Endothelial cell of umbilical vein (primary cell): Measurements from ENCODE around the gene SETD3. TPM values are rescaled to one million over a fixed set of nuclear protein-coding genes. Genes with fewer than 3 reads are reported as not detected.

Experiments used
- BruUV-seq: library from RNA; stranded (reverse); fragments of 400-500 nt; replicated peaks from 2 replicates; lab custom pipeline; 2021; lab: Mats Ljungman, UMichigan
- CTCF ChIA-PET: fragments of 300-600, 350-600 bp; sonication (Branson Sonifier 250); formaldehyde crosslinking; loops from one replicate; lab custom pipeline; 2021; ENCODE audit warnings: antibody characterized with exemption, inconsistent platforms; lab: Charles Lee
- POLR2A ChIA-PET: fragments of 300-600, 350-600 bp; sonication (Branson Sonifier 250); formaldehyde crosslinking; loops from one replicate; lab custom pipeline; 2021; ENCODE audit warnings: antibody characterized with exemption, inconsistent platforms; lab: Charles Lee
- DNase-seq: peaks from one replicate; pipeline ENCODE4 v3.0.0-alpha.2; 2011; ENCODE audit warnings: low read depth, low spot score
- FAIRE-seq: peaks from 2 replicates; lab custom pipeline; 2011; peaks lifted over from hg19 to GRCh38; lab: Jason Lieb, UNC
- H2AFZ ChIP-seq: 2 replicates; pipeline ENCODE4 v1.6.0; 2012; ENCODE audit warnings: low read depth, low read length, control low read depth, inconsistent platforms
- H3K27ac ChIP-seq: 2 replicates; pipeline ENCODE4 v1.5.1; 2011; ENCODE audit warnings: low read depth, mild to moderate bottlenecking, control low read depth, low read length, moderate library complexity; ENCODE audit not compliant: insufficient read depth
- H3K27me3 ChIP-seq, 2 experiments: 2 replicates each; pipeline versions ENCODE4 v1.6.0 to v1.6.1; 2011; ENCODE audit warnings: low read length in 2 of 2, mixed read lengths in 1 of 2; ENCODE audit not compliant: control insufficient read depth in 2 of 2, insufficient read depth in 2 of 2
- H3K36me3 ChIP-seq, 2 experiments: 2 replicates in 1 of 2; 3 replicates in 1 of 2; pipeline ENCODE4 v1.5.1; 2011; ENCODE audit warnings: low read length in 2 of 2, mild to moderate bottlenecking in 1 of 2, moderate library complexity in 1 of 2; ENCODE audit not compliant: control insufficient read depth in 2 of 2, insufficient read depth in 2 of 2; ENCODE audit errors: extremely low read depth in 1 of 2
- H3K4me1 ChIP-seq: 3 replicates; pipeline ENCODE4 v1.5.1; 2011; ENCODE audit warnings: mild to moderate bottlenecking, low read length; ENCODE audit not compliant: control insufficient read depth, insufficient read depth; ENCODE audit errors: extremely low read depth
- H3K4me2 ChIP-seq: 2 replicates; pipeline ENCODE4 v1.6.1; 2011; ENCODE audit warnings: low read length, control low read depth, mixed read lengths; ENCODE audit not compliant: insufficient read depth
- H3K4me3 ChIP-seq, 3 experiments: fragments of 200-600 bp in 1 of 3; sonication (generic), shearing (Covaris generic) in 1 of 3; replicated peaks in 1 of 3; 2 replicates each; pipeline ENCODE4 v1.5.1; 2011 to 2016; ENCODE audit warnings: control low read depth in 3 of 3, low read length in 3 of 3, mild to moderate bottlenecking in 2 of 3, inconsistent platforms in 1 of 3, low read depth in 1 of 3, moderate library complexity in 1 of 3; ENCODE audit not compliant: insufficient read depth in 1 of 3
- H3K79me2 ChIP-seq: 2 replicates; pipeline ENCODE4 v1.6.0; 2012; ENCODE audit warnings: low read length, inconsistent platforms; ENCODE audit not compliant: control insufficient read depth, insufficient read depth
- H3K9ac ChIP-seq: replicated peaks from 2 replicates; pipeline ENCODE3; 2011; ENCODE audit warnings: low read length, control low read depth; ENCODE audit not compliant: insufficient read depth; ENCODE audit errors: extremely low read depth
- H3K9me1 ChIP-seq: replicated peaks from 3 replicates; pipeline ENCODE4 v1.6.0; 2011; ENCODE audit warnings: mild to moderate bottlenecking, low read length; ENCODE audit not compliant: control insufficient read depth, insufficient read depth; ENCODE audit errors: extremely low read depth
- H3K9me3 ChIP-seq: replicated peaks from 2 replicates; pipeline ENCODE4 v1.5.1; 2012; ENCODE audit warnings: low read length, inconsistent platforms; ENCODE audit not compliant: control insufficient read depth, insufficient read depth
- H4K20me1 ChIP-seq: replicated peaks from 2 replicates; pipeline ENCODE3; 2011; ENCODE audit warnings: mild to moderate bottlenecking, low read length; ENCODE audit not compliant: control insufficient read depth, insufficient read depth; ENCODE audit errors: extremely low read depth
- EZH2 ChIP-seq: IDR thresholded peaks from 2 replicates; pipeline ENCODE4 v1.6.1; 2012; ENCODE audit warnings: borderline replicate concordance, low read depth, mild to moderate bottlenecking, moderate library complexity, low read length, inconsistent platforms; ENCODE audit not compliant: severe bottlenecking
- FOS ChIP-seq: IDR thresholded peaks from 2 replicates; pipeline ENCODE4 v1.6.1; 2011; ENCODE audit warnings: mild to moderate bottlenecking, low read length, moderate library complexity, borderline replicate concordance; ENCODE audit not compliant: insufficient read depth
- GATA2 ChIP-seq: IDR thresholded peaks from 2 replicates; pipeline ENCODE4 v1.7.0; 2011; ENCODE audit warnings: low read depth, mild to moderate bottlenecking, moderate library complexity, mixed read lengths, low read length; ENCODE audit not compliant: insufficient read length, insufficient read depth
- MYC ChIP-seq: IDR thresholded peaks from one replicate; pipeline ENCODE4 v1.6.1; 2011; ENCODE audit warnings: mild to moderate bottlenecking, low read depth, low read length
- POLR2A ChIP-seq: IDR thresholded peaks from 2 replicates; pipeline ENCODE4 v1.6.1; 2012; ENCODE audit warnings: low read depth, mild to moderate bottlenecking, control low read depth, low read length
- POLR2AphosphoS5 ChIP-seq: IDR thresholded peaks from 2 replicates; pipeline ENCODE4 v1.6.1; 2012; ENCODE audit warnings: low read depth, mild to moderate bottlenecking, control low read depth, low read length, moderate library complexity; ENCODE audit not compliant: insufficient read depth
- dilution Hi-C: fragments of 300-500 bp; cut with MboI; formaldehyde crosslinking; loops from one replicate; pipeline ENCODE4 v1.15.0; 2019; ENCODE audit warnings: low sequenced_read_pairs; ENCODE audit not compliant: extremely low pct_ligation_motif_present
- intact Hi-C: fragments of 100-400 bp; cut with micrococcal nuclease; formaldehyde crosslinking; loops from one replicate; pipeline ENCODE4 v1.10.0; 2022
- polyA plus RNA-seq, 4 experiments: library from polyadenylated mRNA; depleted of rRNA in 3 of 4; stranded (reverse) in 3 of 4; unstranded in 1 of 4; fragments of >200 nt; gene quantifications; 2 replicates each; pipeline versions ENCODE4 v1.2.1 to v1.2.3, GENCODE V29; 2011 to 2012; ENCODE audit warnings: missing spikeins in 1 of 4
- total RNA-seq: library from RNA; stranded (reverse); gene quantifications from 2 replicates; pipeline ENCODE4 v1.2.3, GENCODE V29; 2021
- TF ChIP-seq, protein P1 (sequence below), 2 donors: IDR thresholded peaks; 1 replicate in 1 of 2; 2 replicates in 1 of 2; pipeline ENCODE4 v1.5.1; 2011; ENCODE audit warnings: low read length in 2 of 2, mild to moderate bottlenecking in 2 of 2, moderate library complexity in 2 of 2, control low read depth in 1 of 2, inconsistent platforms in 1 of 2, low read depth in 1 of 2; ENCODE audit not compliant: insufficient read depth in 1 of 2; ENCODE audit errors: extremely low read depth in 1 of 2
- TF ChIP-seq, protein P2 (sequence below): IDR thresholded peaks from 2 replicates; pipeline ENCODE4 v1.6.1; 2011; ENCODE audit not compliant: insufficient read depth, insufficient read length

Gene SETD3
- total and polyA plus RNA-seq, 2 donors (not counting 3 experiments of a cell fraction or from before 2014, with no cell fraction given), result 18.1 to 53.1 TPM

DNA sequence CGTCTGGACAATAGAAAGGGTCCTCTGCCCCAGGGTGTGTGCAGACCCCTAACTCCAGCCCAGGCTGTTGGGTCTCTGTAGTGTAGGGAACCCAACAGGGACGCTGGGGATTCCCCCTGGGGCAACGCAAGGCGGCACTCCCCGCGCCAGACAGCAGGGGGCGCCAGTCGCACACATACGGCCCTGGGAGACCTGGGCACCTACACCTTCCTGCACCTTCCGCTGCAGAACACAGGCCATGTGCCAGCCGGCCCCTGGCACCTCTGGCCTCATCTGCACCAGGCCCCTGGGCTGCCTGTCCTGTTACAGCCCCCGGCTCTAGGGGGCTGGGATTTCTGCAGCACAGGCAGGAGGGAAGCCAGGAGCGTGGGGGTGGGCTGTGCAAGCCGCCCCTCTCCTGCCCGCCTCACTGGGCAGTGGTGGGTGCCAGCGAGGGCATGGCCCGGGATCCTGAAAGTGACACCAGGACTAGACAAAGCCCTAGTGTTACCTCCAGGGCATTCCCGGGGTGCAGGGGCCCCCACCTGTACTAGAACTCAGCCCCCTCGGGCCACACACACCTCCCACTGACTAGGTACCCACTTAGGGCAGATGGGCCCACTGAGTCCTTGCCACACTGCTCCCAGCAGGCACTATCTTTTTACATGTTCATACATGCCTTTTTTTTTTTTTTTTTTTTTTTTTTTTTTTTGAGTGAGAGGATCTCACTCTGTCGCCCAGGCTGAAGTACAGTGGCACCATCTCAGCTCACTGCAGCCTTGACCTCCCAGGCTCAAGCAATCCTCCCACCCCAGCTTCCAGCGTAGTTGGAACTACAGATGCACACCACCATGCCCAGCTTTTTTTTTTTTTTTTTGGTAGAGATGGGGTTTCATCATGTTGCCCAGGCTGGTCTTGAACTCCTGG, 38.0 kb upstream of the SETD3 start:
- intact Hi-C loops (loop anchor here (1.0 kb wide), 4 partner anchors 87 to 367 kb away; no protein-coding TSS in a partner anchor), dilution Hi-C loops (no loop called here)
- peaks cover 9% of the 10 kb centered on the region for H3K4me1 ChIP-seq
- no TSS peak for BruUV-seq
- no peak overlapping the region for H3K9ac ChIP-seq
- DNase-seq, result peak; percentile 55
- H4K20me1 ChIP-seq, result no peaks in the 10 kb centered on the region
- ChIA-PET CTCF (interaction anchor here (0.6 to 1.6 kb wide), 9 partner anchors 20 to 471 kb away, joined by 3 to 14 read pairs (median 4); no protein-coding TSS in a partner anchor), POLR2A (no interaction called here)
- H3K9me3 ChIP-seq, result no peaks in the 10 kb centered on the region
- H3K27me3 ChIP-seq, result no peaks in the 10 kb centered on the region
- no peak overlapping the region for H2AFZ ChIP-seq
- TF ChIP-seq EZH2, result no peak
- no peak for TF ChIP-seq POLR2A
- no peak for TF ChIP-seq MYC
- no peak for TF ChIP-seq GATA2
- TF ChIP-seq, protein P1, sequence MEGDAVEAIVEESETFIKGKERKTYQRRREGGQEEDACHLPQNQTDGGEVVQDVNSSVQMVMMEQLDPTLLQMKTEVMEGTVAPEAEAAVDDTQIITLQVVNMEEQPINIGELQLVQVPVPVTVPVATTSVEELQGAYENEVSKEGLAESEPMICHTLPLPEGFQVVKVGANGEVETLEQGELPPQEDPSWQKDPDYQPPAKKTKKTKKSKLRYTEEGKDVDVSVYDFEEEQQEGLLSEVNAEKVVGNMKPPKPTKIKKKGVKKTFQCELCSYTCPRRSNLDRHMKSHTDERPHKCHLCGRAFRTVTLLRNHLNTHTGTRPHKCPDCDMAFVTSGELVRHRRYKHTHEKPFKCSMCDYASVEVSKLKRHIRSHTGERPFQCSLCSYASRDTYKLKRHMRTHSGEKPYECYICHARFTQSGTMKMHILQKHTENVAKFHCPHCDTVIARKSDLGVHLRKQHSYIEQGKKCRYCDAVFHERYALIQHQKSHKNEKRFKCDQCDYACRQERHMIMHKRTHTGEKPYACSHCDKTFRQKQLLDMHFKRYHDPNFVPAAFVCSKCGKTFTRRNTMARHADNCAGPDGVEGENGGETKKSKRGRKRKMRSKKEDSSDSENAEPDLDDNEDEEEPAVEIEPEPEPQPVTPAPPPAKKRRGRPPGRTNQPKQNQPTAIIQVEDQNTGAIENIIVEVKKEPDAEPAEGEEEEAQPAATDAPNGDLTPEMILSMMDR (IDR thresholded peaks at IDR 0.05; ENCODE audit: extremely low read depth in 1 of 2, insufficient read depth in 1 of 2, low read depth in 1 of 2, low read length in 2 of 2), result peak; percentile 94 to 97
- TF ChIP-seq, protein P2, sequence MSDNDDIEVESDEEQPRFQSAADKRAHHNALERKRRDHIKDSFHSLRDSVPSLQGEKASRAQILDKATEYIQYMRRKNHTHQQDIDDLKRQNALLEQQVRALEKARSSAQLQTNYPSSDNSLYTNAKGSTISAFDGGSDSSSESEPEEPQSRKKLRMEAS, result no peak
- no peak for TF ChIP-seq POLR2AphosphoS5
- TF ChIP-seq FOS, result no peak
- no peak overlapping the region for H3K27ac ChIP-seq
- no peak overlapping the region for H3K4me2 ChIP-seq
- peaks cover 0 to 5% of the 10 kb centered on the region in 2 experiments for H3K36me3 ChIP-seq
- H3K4me3 ChIP-seq, result no peak overlapping the region
- no peaks in the 10 kb centered on the region for H3K79me2 ChIP-seq
- FAIRE-seq, result peak; percentile 26
- H3K9me1 ChIP-seq, result no peaks in the 10 kb centered on the region
